ENCODE results near the gene GTPBP4.

GRCh38 chr10:1048349-1048731, 60.1 kb downstream of the GTPBP4 start:
- TF ChIP-seq POLR2A (IDR thresholded peaks at IDR 0.05), result no peak
- TF ChIP-seq CTCF (IDR thresholded peaks at IDR 0.05), result no peak
